PC-3 (cell line): Measurements from ENCODE around the gene RALGAPA1. TPM values are rescaled to one million over a fixed set of nuclear protein-coding genes. Genes with fewer than 3 reads are reported as not detected.

ENCODE experiments used
- ATAC-seq: fragments of 200-7000 bp; cut with Tn5 transposase; 2 replicates; pipeline ENCODE4 v1.9.1; 2020; ENCODE audit warnings: mild to moderate bottlenecking, moderate library complexity
- BruUV-seq: library from RNA; stranded (reverse); fragments of 400-500 nt; replicated peaks from 2 replicates; lab custom pipeline; 2021; lab: Mats Ljungman, UMichigan
- CTCF ChIA-PET: fragments of 300-600 bp; sonication (Branson Sonifier 250); formaldehyde crosslinking; loops from one replicate; lab custom pipeline; 2022; ENCODE audit warnings: antibody characterized with exemption; lab: Charles Lee
- POLR2A ChIA-PET: fragments of 300-600 bp; sonication (Branson Sonifier 250); formaldehyde crosslinking; loops from one replicate; lab custom pipeline; 2022; ENCODE audit warnings: antibody characterized with exemption; ENCODE audit not compliant: unreplicated experiment; lab: Charles Lee
- DNase-seq: peaks from one replicate; pipeline ENCODE4 v3.0.0-alpha.2; 2015
- H2AFZ ChIP-seq: fragments of 300-600 bp; sonication (generic); 2 replicates; pipeline ENCODE4 v1.6.0; 2016; ENCODE audit warnings: antibody characterized with exemption, low read length
- H3F3A ChIP-seq: fragments of 300-600 bp; sonication (generic); one replicate; pipeline ENCODE4 v1.6.0; 2017; ENCODE audit warnings: antibody characterized with exemption, low read length, control low read depth, mild to moderate bottlenecking; ENCODE audit not compliant: unreplicated experiment
- H3K27ac ChIP-seq: fragments of 300-600 bp; sonication (generic); 2 replicates; pipeline ENCODE4 v1.5.1; 2016; ENCODE audit warnings: mild to moderate bottlenecking, low read length
- H3K27me3 ChIP-seq: fragments of 300-600 bp; sonication (generic); 2 replicates; pipeline ENCODE4 v1.6.1; 2016; ENCODE audit warnings: low read length, mixed read lengths
- H3K36me3 ChIP-seq: fragments of 300-600 bp; sonication (generic); 2 replicates; pipeline ENCODE4 v1.6.1; 2016; ENCODE audit warnings: low read depth, mixed run types, low read length, mixed read lengths
- H3K4me1 ChIP-seq: fragments of 300-600 bp; sonication (generic); 2 replicates; pipeline ENCODE4 v1.5.1; 2016; ENCODE audit warnings: low read length; ENCODE audit not compliant: insufficient read depth
- H3K4me2 ChIP-seq: fragments of 300-600 bp; sonication (generic); 2 replicates; pipeline ENCODE4 v1.6.0; 2016; ENCODE audit warnings: low read length
- H3K4me3 ChIP-seq: fragments of 300-600 bp; sonication (generic); 2 replicates; pipeline ENCODE4 v1.5.1; 2016; ENCODE audit warnings: mild to moderate bottlenecking, low read length, mixed read lengths
- H3K79me2 ChIP-seq: fragments of 300-600 bp; sonication (generic); 2 replicates; pipeline ENCODE4 v1.6.1; 2017; ENCODE audit warnings: low read length, mixed read lengths
- H3K9ac ChIP-seq: fragments of 300-600 bp; sonication (generic); 2 replicates; pipeline ENCODE4 v1.6.0; 2016; ENCODE audit warnings: mild to moderate bottlenecking, low read length
- H3K9me2 ChIP-seq: fragments of 300-600 bp; sonication (generic); replicated peaks from 2 replicates; pipeline ENCODE4 v1.6.1; 2016; ENCODE audit warnings: mixed run types, low read length, mixed read lengths
- H3K9me3 ChIP-seq: fragments of 300-600 bp; sonication (generic); 2 replicates; pipeline ENCODE4 v1.6.1; 2016; ENCODE audit warnings: low read length, mixed read lengths
- H4K20me1 ChIP-seq: fragments of 300-600 bp; sonication (generic); 2 replicates; pipeline ENCODE4 v1.6.1; 2016; ENCODE audit warnings: low read length, mixed read lengths
- CTCF ChIP-seq: fragments of 300-600 bp; sonication (generic); conservative IDR thresholded peaks from 2 replicates; pipeline ENCODE4 v1.5.1; 2017; ENCODE audit warnings: antibody characterized with exemption, low read depth, mild to moderate bottlenecking, low read length
- EZH2 ChIP-seq: fragments of 300-600 bp; sonication (generic); IDR thresholded peaks from one replicate; pipeline ENCODE4 v1.6.1; 2017; ENCODE audit warnings: antibody characterized with exemption, mild to moderate bottlenecking, low read length; ENCODE audit not compliant: unreplicated experiment
- EZH2phosphoT487 ChIP-seq: fragments of 300-600 bp; sonication (generic); IDR thresholded peaks from 2 replicates; pipeline ENCODE4 v1.6.1; 2018; ENCODE audit warnings: mild to moderate bottlenecking, antibody characterized with exemption, low read length, borderline replicate concordance
- intact Hi-C: fragments of 100-400 bp; cut with micrococcal nuclease; formaldehyde crosslinking; loops from 2 replicates; pipeline ENCODE4 v1.9.0; 2023
- total RNA-seq: library from RNA; depleted of rRNA; stranded (reverse); fragments of >200 nt; gene quantifications from 2 replicates; pipeline ENCODE4 v1.2.3, GENCODE V29; 2014

RALGAPA1 gene
- total RNA-seq, 1 experiment from 2014 or later = 20.3 TPM

GRCh38 chr14:35526962-35527361 is 282.1 kb downstream of the RALGAPA1 start:
- H4K20me1 ChIP-seq = no peaks in the 10 kb centered on the region
- H3F3A ChIP-seq = no peaks in the 10 kb centered on the region
- intact Hi-C loops = no loop called here
- H3K4me1 ChIP-seq = no peaks in the 10 kb centered on the region
- ATAC-seq (no peak), DNase-seq (no peak)
- no peak overlapping the region for H3K9ac ChIP-seq
- H3K36me3 ChIP-seq = no peaks in the 10 kb centered on the region
- no TSS peak for BruUV-seq
- no peaks in the 10 kb centered on the region for H3K79me2 ChIP-seq
- H3K4me3 ChIP-seq = no peak overlapping the region
- ChIA-PET CTCF (no interaction called here), POLR2A (no interaction called here)
- no peak overlapping the region for H2AFZ ChIP-seq
- H3K27ac ChIP-seq = no peak overlapping the region
- H3K9me3 ChIP-seq = no peaks in the 10 kb centered on the region
- no peaks in the 10 kb centered on the region for H3K9me2 ChIP-seq
- TF ChIP-seq EZH2phosphoT487 (no peak), EZH2 (no peak), CTCF (no peak)
- H3K27me3 ChIP-seq = peaks cover 45% of the 10 kb centered on the region
- no peak overlapping the region for H3K4me2 ChIP-seq

DNA sequence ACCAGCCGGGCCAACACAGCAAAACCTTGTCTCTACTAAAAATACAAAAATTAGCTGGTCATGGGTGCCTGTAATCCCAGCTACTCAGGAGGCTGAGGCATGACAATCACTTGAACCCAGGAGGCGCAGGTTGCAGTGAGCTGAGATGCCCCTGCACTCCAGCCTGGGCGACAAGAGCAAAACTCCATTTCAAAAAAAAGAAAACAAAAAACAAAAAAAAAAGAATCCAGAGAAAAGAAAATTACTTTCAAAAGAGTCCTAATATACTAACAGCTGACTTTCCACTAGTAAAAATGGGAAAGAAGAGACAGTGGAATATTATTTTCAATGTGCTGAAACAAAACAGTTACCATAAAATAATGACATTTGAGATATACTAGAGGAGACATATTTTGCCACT is 283.4 kb downstream of the RALGAPA1 start:
- Histone ChIP-seq H3K4me2 (no peak overlapping the region), H2AFZ (no peak overlapping the region), H4K20me1 (no peaks in the 10 kb centered on the region), H3K9me2 (no peaks in the 10 kb centered on the region), H3K27ac (no peak overlapping the region), H3K9me3 (no peaks in the 10 kb centered on the region), H3F3A (no peaks in the 10 kb centered on the region), H3K4me1 (no peaks in the 10 kb centered on the region), H3K9ac (no peak overlapping the region), H3K36me3 (no peaks in the 10 kb centered on the region), H3K79me2 (no peaks in the 10 kb centered on the region), H3K27me3 (peaks cover 39% of the 10 kb centered on the region), H3K4me3 (no peak overlapping the region)
- no TSS peak for BruUV-seq
- no peak for TF ChIP-seq EZH2
- TF ChIP-seq CTCF = no peak
- no peak for TF ChIP-seq EZH2phosphoT487
- intact Hi-C loops = no loop called here
- ChIA-PET POLR2A (interaction anchor here (0.6 kb wide), 1 partner anchor 51 kb away, joined by 3 read pairs; no protein-coding TSS in a partner anchor), CTCF (no interaction called here)
- ATAC-seq (no peak), DNase-seq (no peak)

DNA sequence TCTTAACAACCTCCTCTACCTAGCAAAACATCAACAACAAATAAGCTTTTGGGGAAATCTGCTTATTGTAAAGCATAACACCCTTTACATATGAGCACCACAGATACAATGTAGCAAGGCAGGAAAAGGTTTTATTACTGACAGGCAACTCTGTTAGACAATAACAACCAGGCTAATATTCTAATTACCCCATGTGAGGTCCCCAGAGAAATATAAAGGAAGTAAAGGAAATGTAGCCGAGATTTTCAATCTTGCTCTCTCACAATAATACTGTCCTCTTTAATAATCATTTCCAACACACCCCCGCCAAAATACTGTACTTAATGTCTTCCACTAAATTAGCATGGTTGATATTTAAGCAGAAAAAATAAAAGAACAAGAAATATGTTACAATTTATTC is 289.1 kb downstream of the RALGAPA1 start:
- CTCF ChIA-PET = no interaction called here

More for the DNA sequence above, 289.1 kb downstream of the RALGAPA1 start:
- Histone ChIP-seq H3K36me3 (no peaks in the 10 kb centered on the region), H3K4me3 (no peak overlapping the region), H3K27me3 (peaks cover 13% of the 10 kb centered on the region), H3K9me3 (no peaks in the 10 kb centered on the region), H3K9ac (no peak overlapping the region), H2AFZ (no peak overlapping the region), H3K9me2 (no peaks in the 10 kb centered on the region), H3K4me2 (no peak overlapping the region), H3K27ac (no peak overlapping the region), H4K20me1 (no peaks in the 10 kb centered on the region), H3K79me2 (no peaks in the 10 kb centered on the region), H3F3A (no peaks in the 10 kb centered on the region), H3K4me1 (no peaks in the 10 kb centered on the region)
- ATAC-seq = no peak
- intact Hi-C loops = no loop called here
- TF ChIP-seq EZH2phosphoT487 (no peak), EZH2 (no peak)
- no peak for DNase-seq
- POLR2A ChIA-PET = no interaction called here
- BruUV-seq = no TSS peak
